Gastrocnemius medialis (tissue), 4 donors: ENCODE data around the gene SLC7A6.

Experiments
- CTCF ChIP-seq, 5 experiments: fragments of 450-650 bp in 3 of 5; fragments of 200-600 bp in 2 of 5; sonication (generic) in 2 of 5; IDR thresholded peaks in 4 of 5; conservative IDR thresholded peaks in 1 of 5; 1 replicate in 4 of 5; 2 replicates in 1 of 5; pipeline ENCODE4 v1.5.1; 2016 to 2019; ENCODE audit warnings: antibody characterized with exemption in 5 of 5, mild to moderate bottlenecking in 3 of 5, moderate library complexity in 3 of 5
- POLR2A ChIP-seq, 2 donors: fragments of 450-650 bp; IDR thresholded peaks; one replicate each; pipeline ENCODE4 v1.6.1; 2017; ENCODE audit warnings: antibody characterized with exemption in 2 of 2, mild to moderate bottlenecking in 2 of 2, moderate library complexity in 2 of 2

- TF ChIP-seq CTCF (IDR thresholded peaks at IDR 0.05 in 4 of 5, conservative IDR thresholded peaks at IDR 0.05 in 1 of 5), result no peak
- TF ChIP-seq POLR2A (IDR thresholded peaks at IDR 0.05), result no peak
Observed at GRCh38 chr16:68242085-68242484, 22.2 kb upstream of the SLC7A6 start.
